Left ventricle myocardium inferior (tissue), 1 donor: Measurements from ENCODE around the gene VPS36. TPM values are rescaled to one million over a fixed set of nuclear protein-coding genes. Genes with fewer than 3 reads are reported as not detected.
"Not testable (repeated sequence)": the region's sequence is repeated elsewhere in the genome, so short reads cannot be mapped to it uniquely, and the experiment has no call there.

Experiments
- DNase-seq: peaks from one replicate; pipeline ENCODE4 v3.0.0-alpha.2; 2020
- H3K27ac ChIP-seq: fragments of 200-600 bp; replicated peaks from 2 replicates; pipeline ENCODE4 v1.8.0; 2021
- H3K27me3 ChIP-seq: fragments of 200-600 bp; 2 replicates; pipeline ENCODE4 v1.8.0; 2021; ENCODE audit warnings: low read depth
- H3K36me3 ChIP-seq: fragments of 200-600 bp; 2 replicates; pipeline ENCODE4 v1.8.0; 2021
- H3K4me1 ChIP-seq: fragments of 200-600 bp; 2 replicates; pipeline ENCODE4 v1.8.0; 2021
- H3K4me3 ChIP-seq: fragments of 200-600 bp; 2 replicates; pipeline ENCODE4 v1.8.0; 2021; ENCODE audit warnings: mild to moderate bottlenecking, moderate library complexity
- H3K9me3 ChIP-seq: fragments of 200-600 bp; replicated peaks from 2 replicates; pipeline ENCODE4 v1.8.0; 2021
- intact Hi-C: fragments of 100-400 bp; cut with micrococcal nuclease; formaldehyde crosslinking; loops from one replicate; pipeline ENCODE4 v1.11.0; 2022
- total RNA-seq: library from RNA; stranded (reverse); fragmentation: NEBNext Ultra II Directional; extraction: Animal tissue kit (Norgen Biotek cat#: 25700); gene quantifications from one replicate; pipeline ENCODE4 v1.2.1, GENCODE V29; 2021
- TF ChIP-seq, protein P1 (sequence below): fragments of 200-600 bp; IDR thresholded peaks from 2 replicates; pipeline ENCODE4 v1.8.0; 2021; ENCODE audit warnings: antibody characterized with exemption, mild to moderate bottlenecking, borderline replicate concordance
- donor health status: DM: no; HTN: yes; CAD: no; lungs with severe emphysema.

The VPS36 gene
- total RNA-seq, 1 donor from 2014 or later, result 32.3 TPM

DNA sequence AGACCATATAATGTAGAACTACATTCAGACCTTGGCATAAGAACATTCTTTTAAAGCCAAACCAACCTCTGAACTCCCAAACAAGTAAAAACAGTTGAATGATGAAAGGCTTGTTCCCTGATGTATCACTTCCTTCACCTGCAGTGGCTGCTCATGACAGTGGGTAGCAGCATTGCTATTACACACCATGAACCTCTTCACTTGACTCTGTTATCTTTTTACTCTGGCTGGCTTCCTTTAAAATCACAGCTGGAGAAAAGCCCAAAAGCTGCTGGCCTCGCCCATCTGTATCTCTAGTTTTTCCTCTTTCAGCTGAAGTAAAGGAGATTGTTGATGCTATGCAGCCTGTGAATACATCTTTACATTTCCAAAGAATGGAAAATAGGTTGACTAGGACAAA is 67.1 kb downstream of the VPS36 start:
- no peak for DNase-seq
- Histone ChIP-seq H3K4me1 (peaks cover 21% of the 10 kb centered on the region), H3K36me3 (peaks cover 22% of the 10 kb centered on the region), H3K27me3 (no peaks in the 10 kb centered on the region), H3K4me3 (no peak overlapping the region), H3K9me3 (peaks cover 3% of the 10 kb centered on the region), H3K27ac (no peak overlapping the region)
- TF ChIP-seq, protein P1, sequence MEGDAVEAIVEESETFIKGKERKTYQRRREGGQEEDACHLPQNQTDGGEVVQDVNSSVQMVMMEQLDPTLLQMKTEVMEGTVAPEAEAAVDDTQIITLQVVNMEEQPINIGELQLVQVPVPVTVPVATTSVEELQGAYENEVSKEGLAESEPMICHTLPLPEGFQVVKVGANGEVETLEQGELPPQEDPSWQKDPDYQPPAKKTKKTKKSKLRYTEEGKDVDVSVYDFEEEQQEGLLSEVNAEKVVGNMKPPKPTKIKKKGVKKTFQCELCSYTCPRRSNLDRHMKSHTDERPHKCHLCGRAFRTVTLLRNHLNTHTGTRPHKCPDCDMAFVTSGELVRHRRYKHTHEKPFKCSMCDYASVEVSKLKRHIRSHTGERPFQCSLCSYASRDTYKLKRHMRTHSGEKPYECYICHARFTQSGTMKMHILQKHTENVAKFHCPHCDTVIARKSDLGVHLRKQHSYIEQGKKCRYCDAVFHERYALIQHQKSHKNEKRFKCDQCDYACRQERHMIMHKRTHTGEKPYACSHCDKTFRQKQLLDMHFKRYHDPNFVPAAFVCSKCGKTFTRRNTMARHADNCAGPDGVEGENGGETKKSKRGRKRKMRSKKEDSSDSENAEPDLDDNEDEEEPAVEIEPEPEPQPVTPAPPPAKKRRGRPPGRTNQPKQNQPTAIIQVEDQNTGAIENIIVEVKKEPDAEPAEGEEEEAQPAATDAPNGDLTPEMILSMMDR, result no peak
- intact Hi-C loops, result no loop called here

- Histone ChIP-seq H3K4me1 (peaks cover 1% of the 10 kb centered on the region), H3K27ac (no peak overlapping the region), H3K9me3 (no peaks in the 10 kb centered on the region), H3K27me3 (no peaks in the 10 kb centered on the region), H3K4me3 (no peak overlapping the region), H3K36me3 (peaks cover 33% of the 10 kb centered on the region)
- TF ChIP-seq, protein P1, result no peak
- no peak for DNase-seq
- intact Hi-C loops, result no loop called here
These were observed 72.1 kb downstream of the VPS36 start for GRCh38 chr13:52378312-52378711.

DNA sequence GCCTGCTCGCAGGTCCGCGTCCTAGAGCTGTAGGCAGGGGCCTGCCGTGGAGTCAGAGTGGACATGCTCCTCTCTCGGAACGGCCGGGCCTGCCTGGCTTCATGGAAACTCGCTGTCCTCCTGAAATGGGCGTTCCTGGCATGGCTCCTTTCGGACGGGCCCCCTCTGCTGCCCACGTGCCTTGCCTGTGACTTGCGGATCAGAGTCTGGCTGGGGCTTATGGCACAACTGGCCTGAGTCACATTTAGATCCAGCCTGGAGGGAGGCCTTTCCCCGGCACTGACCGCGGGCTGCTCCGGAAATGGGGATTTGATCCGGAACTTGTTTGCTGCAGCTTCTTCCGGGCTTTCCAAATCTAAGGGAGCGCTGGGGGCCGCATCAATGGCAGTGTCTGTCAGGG is 72.5 kb downstream of the VPS36 start:
- no peak overlapping the region for H3K27ac ChIP-seq
- no peaks in the 10 kb centered on the region for H3K27me3 ChIP-seq
- no peak for DNase-seq
- no peaks in the 10 kb centered on the region for H3K9me3 ChIP-seq
- H3K4me3 ChIP-seq, result no peak overlapping the region
- intact Hi-C loops, result no loop called here
- H3K4me1 ChIP-seq, result no peaks in the 10 kb centered on the region
- H3K36me3 ChIP-seq, result peaks cover 33% of the 10 kb centered on the region
- TF ChIP-seq, protein P1, result no peak

DNA sequence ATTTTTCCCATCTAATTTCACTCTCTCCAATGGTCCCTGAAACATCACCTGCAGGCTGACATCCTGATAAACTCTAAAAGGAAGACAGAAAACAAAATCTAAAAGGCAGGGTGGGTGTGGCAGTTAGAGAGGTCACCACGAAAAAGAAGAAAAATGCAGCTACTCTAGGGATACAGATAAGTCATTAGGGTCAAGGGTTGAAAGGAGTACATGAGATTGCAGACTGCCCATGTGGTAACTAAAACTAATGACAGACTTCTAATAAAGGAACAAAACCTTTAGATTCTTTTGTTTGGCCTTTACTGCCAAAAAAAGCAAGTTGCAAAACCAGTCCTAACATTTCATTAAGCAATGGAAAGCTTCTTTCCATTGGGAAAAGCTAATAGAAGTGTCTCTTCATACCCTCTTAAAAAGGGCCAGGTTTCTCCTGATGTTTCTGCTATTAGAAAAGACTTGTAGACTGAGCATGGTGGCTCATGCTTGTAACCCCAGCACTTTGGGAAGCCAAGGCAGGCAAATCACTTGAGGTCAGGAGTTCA is 75.5 kb downstream of the VPS36 start:
- peaks cover 30% of the 10 kb centered on the region for H3K36me3 ChIP-seq
- peaks cover 16% of the 10 kb centered on the region for H3K4me1 ChIP-seq
- H3K27ac ChIP-seq, result no peak overlapping the region
- H3K4me3 ChIP-seq, result no peak overlapping the region
- no peaks in the 10 kb centered on the region for H3K9me3 ChIP-seq
- DNase-seq, result no peak
- TF ChIP-seq, protein P1, result no peak
- H3K27me3 ChIP-seq, result no peaks in the 10 kb centered on the region
- intact Hi-C loops, result no loop called here

GRCh38 chr13:52374389-52374788 is 76.0 kb downstream of the VPS36 start:
- H3K27me3 ChIP-seq, result no peaks in the 10 kb centered on the region
- no peak overlapping the region for H3K27ac ChIP-seq
- no peak overlapping the region for H3K4me3 ChIP-seq
- intact Hi-C loops, result no loop called here
- TF ChIP-seq, protein P1, result no peak
- H3K36me3 ChIP-seq, result peaks cover 26% of the 10 kb centered on the region
- H3K4me1 ChIP-seq, result peaks cover 16% of the 10 kb centered on the region
- H3K9me3 ChIP-seq, result no peaks in the 10 kb centered on the region
- DNase-seq, result no peak

GRCh38 chr13:52373277-52373676 is 77.2 kb downstream of the VPS36 start:
- H3K27ac ChIP-seq, DNase-seq, intact Hi-C loops, H3K27me3 ChIP-seq, H3K4me3 ChIP-seq, H3K9me3 ChIP-seq: not testable (repeated sequence)
- peaks cover 16% of the 10 kb centered on the region for H3K4me1 ChIP-seq
- H3K36me3 ChIP-seq, result peaks cover 17% of the 10 kb centered on the region
